ENCODE measurements around the gene LRRC46.

- TF ChIP-seq EZH2phosphoT487 (IDR thresholded peaks at IDR 0.05; ENCODE audit: borderline replicate concordance, low read length) (peak; percentile 94), CTCF (conservative IDR thresholded peaks at IDR 0.05; ENCODE audit: low read depth, low read length) (peak; percentile 38; the same call in 1 of the 2 replicates)
These were observed 19.5 kb downstream of the LRRC46 start, which contains the start of gene SP6 for GRCh38 chr17:47850692-47851573.

Measured in PC-3 (cell line).